Endometrial microvascular endothelial cells (primary cell): Measurements from ENCODE around the gene ITPR2. TPM values are rescaled to one million over a fixed set of nuclear protein-coding genes. Genes with fewer than 3 reads are reported as not detected.
"Not testable (repeated sequence)": the region's sequence is repeated elsewhere in the genome, so short reads cannot be mapped to it uniquely, and the experiment has no call there.

Source experiments
- in situ Hi-C: cut with HindIII; loops from 2 replicates; pipeline ENCODE4 v1.10.0; 2017; ENCODE audit warnings: low sequenced_read_pairs, low pct_unique_long_range_greater_than_20kb; ENCODE audit errors: inconsistent ontology term
- total RNA-seq: library from RNA; depleted of rRNA; stranded (reverse); fragments of >200 nt; gene quantifications from one replicate; pipeline ENCODE4 v1.2.3, GENCODE V29; 2015; ENCODE audit errors: inconsistent ontology term

ITPR2 gene
- total RNA-seq, 1 donor from 2014 or later: 34.6 TPM

- in situ Hi-C loops: no loop called here
Measured at GRCh38 chr12:26696613-26697092, 136.3 kb downstream of the ITPR2 start.

- in situ Hi-C loops: no loop called here
Measured at GRCh38 chr12:26696048-26696612, 136.9 kb downstream of the ITPR2 start.

DNA sequence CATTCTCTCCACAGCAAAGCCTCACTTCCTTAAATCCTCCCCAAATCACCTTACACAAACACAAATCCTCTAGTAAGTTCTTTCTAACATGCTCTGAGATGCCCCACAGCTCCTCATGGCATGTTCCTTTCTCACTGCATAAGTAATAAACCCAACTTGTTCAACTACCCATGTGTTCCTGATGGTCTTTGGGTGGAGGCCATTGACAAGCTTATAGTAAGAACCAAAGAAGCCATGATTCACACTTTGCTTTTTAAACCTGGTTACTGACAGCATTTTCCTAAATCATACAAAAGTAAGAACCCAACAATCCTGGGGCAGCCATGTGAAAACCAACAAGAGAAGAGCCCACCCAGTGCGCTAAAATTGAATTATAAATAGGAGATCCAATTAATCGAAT lies 138.6 kb downstream of the ITPR2 start:
- in situ Hi-C loops: no loop called here

- in situ Hi-C loops: no loop called here
Measured at GRCh38 chr12:26692407-26692806, 140.6 kb downstream of the ITPR2 start.

DNA sequence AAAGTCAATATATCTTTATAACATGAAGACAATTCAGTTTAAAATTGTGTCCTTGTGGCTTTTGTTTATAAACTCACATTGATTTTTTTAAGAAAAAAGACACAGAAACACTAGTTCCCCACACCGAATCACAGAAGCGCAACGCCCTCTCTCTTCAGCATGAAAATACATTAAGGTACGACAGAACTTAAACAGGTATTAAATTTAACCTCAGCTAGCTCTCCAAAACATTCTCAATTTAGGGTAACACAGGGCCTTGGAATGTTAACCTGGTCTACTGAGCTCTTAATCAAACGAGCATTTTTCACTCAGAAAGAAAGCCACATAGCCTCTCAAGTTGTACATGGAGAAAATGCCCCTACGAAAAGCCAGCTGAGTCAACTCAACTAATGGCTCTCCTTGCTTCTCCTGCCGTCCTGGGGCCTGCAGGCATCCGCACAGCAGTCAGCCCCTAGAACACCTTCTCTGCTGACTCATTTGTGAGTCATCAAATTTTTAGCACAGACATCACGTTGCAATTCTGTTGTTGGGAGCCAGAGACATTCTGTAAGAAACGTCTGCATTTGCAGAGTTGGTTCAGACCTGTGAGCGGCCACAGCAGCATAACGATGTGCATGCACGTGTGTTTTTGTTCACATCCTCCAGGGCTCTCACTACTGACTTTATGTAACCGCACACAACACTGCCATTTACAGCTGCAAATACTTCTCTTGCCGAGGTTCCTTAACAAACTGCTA lies 141.6 kb downstream of the ITPR2 start:
- in situ Hi-C loops: no loop called here

GRCh38 chr12:26690601-26691000 lies 142.4 kb downstream of the ITPR2 start:
- in situ Hi-C loops: no loop called here

DNA sequence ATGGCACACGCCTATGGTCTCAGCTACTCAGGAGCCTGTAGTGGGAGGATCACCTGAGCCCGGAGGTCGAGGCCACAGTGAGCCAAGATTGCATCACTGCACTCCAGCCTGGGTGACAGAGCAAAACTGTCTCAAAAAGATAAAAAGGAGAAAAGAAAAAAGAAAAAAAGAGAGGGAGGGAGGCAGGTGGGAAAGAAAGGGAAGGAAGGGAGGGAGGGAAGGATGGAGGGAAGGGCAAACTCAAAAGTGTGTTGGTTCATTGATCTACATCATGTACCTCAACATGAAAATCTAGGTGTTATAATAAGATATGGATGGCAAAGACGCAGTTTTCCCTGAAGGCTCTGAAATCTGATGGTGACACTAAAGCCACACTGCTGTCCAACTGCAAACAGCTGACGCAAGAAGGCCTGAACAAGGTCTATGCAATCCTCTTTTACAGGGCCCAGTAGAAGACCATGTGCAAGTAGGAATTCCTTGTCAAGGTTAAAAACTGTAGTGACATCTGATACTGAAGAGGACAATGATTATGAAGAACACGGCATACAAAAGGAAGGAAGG lies 143.6 kb downstream of the ITPR2 start:
- in situ Hi-C loops: no loop called here

DNA sequence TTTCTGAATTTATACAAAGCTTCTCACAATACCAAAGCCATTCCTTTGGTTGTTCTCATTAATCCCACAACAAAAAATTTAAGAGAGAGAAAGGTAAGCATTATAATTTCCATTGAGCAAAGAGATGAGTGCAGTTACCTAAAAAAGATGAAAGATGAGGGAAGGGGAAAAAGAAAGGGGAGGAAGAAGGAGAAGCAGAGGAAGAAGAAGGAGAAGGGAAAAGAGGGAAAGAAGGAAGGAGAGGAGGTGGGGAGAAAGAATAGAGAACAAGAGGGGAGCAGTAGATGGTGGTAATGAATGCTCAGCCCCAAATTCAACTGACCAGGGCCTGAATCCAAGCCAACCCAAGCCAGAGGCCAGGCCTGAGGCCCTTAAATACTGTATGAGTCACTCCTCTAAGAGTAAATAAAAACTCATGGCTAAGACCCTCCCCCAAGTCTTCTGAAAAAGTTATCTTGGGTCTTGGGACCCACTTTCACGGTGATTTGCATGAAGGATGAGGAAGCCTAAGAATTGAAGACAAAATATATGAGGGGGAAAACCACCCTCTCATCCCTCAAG lies 144.6 kb downstream of the ITPR2 start:
- in situ Hi-C loops: no loop called here

- in situ Hi-C loops: no loop called here
Measured at GRCh38 chr12:26686408-26686807, 146.6 kb downstream of the ITPR2 start.

DNA sequence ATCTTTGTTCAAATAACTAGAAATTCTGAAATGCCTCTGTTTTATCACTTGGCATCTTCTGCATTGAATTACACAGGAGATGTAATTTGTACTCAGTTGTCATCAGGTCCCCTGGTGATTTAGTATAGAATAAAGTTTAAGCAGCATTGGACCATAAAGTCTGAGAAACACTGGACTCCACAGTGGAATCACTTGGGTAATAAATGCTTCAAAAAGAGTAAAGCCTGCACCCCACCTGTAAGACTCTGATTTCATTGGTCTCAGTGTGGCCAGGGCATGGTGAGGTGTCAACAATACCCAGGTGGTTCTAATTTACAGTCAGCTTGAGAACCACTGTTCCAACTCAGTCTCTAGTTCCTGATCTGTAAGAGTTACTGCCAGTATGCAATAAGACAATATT lies 148.9 kb downstream of the ITPR2 start:
- in situ Hi-C loops: no loop called here

- in situ Hi-C loops: no loop called here
Measured at GRCh38 chr12:26683443-26683842, 149.6 kb downstream of the ITPR2 start.

GRCh38 chr12:26680727-26681455 lies 152.1 kb downstream of the ITPR2 start:
- in situ Hi-C loops: no loop called here

GRCh38 chr12:26678697-26679660 lies 154.0 kb downstream of the ITPR2 start:
- in situ Hi-C loops: no loop called here

GRCh38 chr12:26671487-26671886 lies 161.5 kb downstream of the ITPR2 start:
- in situ Hi-C loops: not testable (repeated sequence)

DNA sequence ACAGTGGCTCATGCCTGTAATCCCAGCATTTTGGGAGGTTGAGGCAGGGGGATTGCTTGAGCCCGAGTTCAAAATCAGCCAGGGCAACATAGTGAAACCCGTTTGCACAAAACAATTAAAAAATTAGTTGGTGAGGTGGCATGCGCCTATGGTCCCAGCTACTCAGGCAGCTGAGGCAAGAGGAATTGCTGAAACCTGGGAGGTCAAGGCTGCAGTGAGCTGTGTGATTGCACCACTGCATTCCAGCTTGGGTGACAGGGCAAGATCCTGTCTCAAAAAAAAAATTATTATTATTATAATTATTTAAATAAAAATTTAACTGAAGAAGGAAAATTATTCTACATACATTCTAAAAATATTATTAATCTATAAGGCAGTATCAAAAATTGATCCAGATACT lies 164.1 kb downstream of the ITPR2 start:
- in situ Hi-C loops: no loop called here

DNA sequence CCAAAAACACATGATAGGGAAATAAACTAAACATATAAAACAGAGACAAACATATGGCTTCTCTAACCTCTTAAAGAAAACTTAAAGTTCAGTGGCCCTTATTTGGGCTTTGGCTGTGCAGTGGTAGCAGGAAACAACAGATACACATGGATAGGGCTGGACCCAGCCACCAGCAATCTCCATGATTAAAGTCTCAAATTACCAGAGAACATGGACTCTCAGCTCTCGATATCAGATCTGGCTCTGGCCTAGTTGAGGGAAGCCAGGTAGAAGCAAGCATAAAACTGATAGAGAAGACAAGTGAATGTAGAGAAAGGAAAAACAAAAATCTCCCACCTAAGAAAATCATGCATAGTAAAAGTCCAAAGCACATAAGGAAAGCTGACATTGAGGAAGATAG lies 164.8 kb downstream of the ITPR2 start:
- in situ Hi-C loops: no loop called here

DNA sequence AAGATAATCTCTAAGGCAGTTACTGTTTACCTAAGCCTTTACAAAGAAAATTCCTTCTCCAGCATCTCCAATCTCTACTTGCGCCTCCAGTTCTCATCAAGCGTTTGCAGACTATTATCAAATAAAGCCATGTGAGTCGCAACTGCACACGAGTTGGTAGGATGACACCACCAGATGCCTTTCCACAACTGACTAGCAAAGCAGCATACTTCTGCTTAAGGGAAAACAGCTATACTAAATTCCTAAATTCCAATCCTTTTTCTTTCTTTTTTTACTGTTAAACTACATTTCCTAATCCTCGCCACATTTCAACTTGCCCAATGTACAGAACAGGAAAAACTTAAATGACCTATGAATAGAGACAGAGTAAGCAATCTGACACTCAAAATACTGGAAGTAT lies 166.7 kb downstream of the ITPR2 start:
- in situ Hi-C loops: no loop called here

- in situ Hi-C loops: no loop called here
Measured at GRCh38 chr12:26661399-26661798, 171.6 kb downstream of the ITPR2 start.
